Parathyroid adenoma (tissue), 2 donors: ENCODE measurements around the gene PDZD8.
"Not testable (repeated sequence)": the region's sequence is repeated elsewhere in the genome, so short reads cannot be mapped to it uniquely, and the experiment has no call there.

Source experiments
- H2AFZ ChIP-seq: fragments of 300-600 bp; sonication (generic); one replicate; pipeline ENCODE4 v1.7.0; 2017; ENCODE audit warnings: antibody characterized with exemption, mild to moderate bottlenecking
- H3K27ac ChIP-seq: fragments of 300-600 bp; sonication (generic); one replicate; pipeline ENCODE4 v1.7.0; 2017
- H3K27me3 ChIP-seq: fragments of 300-600 bp; sonication (generic); one replicate; pipeline ENCODE4 v1.7.0; 2017; ENCODE audit warnings: low read length; ENCODE audit not compliant: control insufficient read depth, insufficient read depth
- H3K36me3 ChIP-seq: fragments of 300-600 bp; sonication (generic); one replicate; pipeline ENCODE4 v1.7.0; 2017; ENCODE audit warnings: low read length; ENCODE audit not compliant: control insufficient read depth, insufficient read depth
- H3K4me1 ChIP-seq: fragments of 300-600 bp; sonication (generic); one replicate; pipeline ENCODE4 v1.7.0; 2017; ENCODE audit warnings: control low read depth
- H3K4me2 ChIP-seq: fragments of 300-600 bp; sonication (generic); one replicate; pipeline ENCODE4 v1.7.0; 2017; ENCODE audit warnings: low read length
- H3K4me3 ChIP-seq: fragments of 300-600 bp; sonication (generic); one replicate; pipeline ENCODE4 v1.7.0; 2017; ENCODE audit warnings: low read depth, low read length
- H3K79me2 ChIP-seq: fragments of 300-600 bp; sonication (generic); one replicate; pipeline ENCODE4 v1.7.0; 2017; ENCODE audit warnings: control low read depth
- H3K9ac ChIP-seq: fragments of 300-600 bp; sonication (generic); one replicate; pipeline ENCODE4 v1.7.0; 2017; ENCODE audit warnings: mild to moderate bottlenecking
- H3K9me3 ChIP-seq: fragments of 300-600 bp; sonication (generic); one replicate; pipeline ENCODE4 v1.7.0; 2017; ENCODE audit warnings: low read length; ENCODE audit not compliant: control insufficient read depth
- TF ChIP-seq, protein P1 (sequence below): fragments of 300-600 bp; sonication (generic); IDR thresholded peaks from one replicate; pipeline ENCODE4 v1.7.0; 2017; ENCODE audit warnings: antibody characterized with exemption, mild to moderate bottlenecking
- donor health status: primary hyperparathyroidism.

The PDZD8 gene

DNA sequence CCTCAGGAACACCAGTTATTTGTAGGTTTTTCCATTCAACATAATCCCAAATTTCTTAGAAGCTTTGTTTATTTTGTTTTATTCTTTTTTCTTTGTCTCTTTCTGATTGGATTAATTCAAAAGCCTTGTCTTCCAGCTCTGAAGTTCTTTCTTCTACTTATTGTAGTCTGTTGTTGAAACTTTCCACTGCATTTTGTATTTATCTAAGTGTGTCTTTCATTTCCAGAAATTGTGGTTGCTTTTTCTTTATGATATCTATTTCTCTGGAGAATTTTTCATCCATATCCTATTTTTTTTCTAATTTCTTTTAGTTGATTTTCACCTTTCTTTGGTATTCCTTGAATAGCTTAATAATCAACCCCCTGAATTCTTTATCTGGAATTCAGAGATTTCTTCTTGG is 75.8 kb downstream of the PDZD8 start:
- H3K4me1 ChIP-seq = no peaks in the 10 kb centered on the region
- no peaks in the 10 kb centered on the region for H3K27me3 ChIP-seq
- H3K4me3 ChIP-seq = no peak overlapping the region
- TF ChIP-seq, protein P1, sequence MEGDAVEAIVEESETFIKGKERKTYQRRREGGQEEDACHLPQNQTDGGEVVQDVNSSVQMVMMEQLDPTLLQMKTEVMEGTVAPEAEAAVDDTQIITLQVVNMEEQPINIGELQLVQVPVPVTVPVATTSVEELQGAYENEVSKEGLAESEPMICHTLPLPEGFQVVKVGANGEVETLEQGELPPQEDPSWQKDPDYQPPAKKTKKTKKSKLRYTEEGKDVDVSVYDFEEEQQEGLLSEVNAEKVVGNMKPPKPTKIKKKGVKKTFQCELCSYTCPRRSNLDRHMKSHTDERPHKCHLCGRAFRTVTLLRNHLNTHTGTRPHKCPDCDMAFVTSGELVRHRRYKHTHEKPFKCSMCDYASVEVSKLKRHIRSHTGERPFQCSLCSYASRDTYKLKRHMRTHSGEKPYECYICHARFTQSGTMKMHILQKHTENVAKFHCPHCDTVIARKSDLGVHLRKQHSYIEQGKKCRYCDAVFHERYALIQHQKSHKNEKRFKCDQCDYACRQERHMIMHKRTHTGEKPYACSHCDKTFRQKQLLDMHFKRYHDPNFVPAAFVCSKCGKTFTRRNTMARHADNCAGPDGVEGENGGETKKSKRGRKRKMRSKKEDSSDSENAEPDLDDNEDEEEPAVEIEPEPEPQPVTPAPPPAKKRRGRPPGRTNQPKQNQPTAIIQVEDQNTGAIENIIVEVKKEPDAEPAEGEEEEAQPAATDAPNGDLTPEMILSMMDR = no peak
- H3K9me3 ChIP-seq = no peaks in the 10 kb centered on the region
- H3K4me2 ChIP-seq = no peak overlapping the region
- H3K36me3 ChIP-seq = no peaks in the 10 kb centered on the region
- no peak overlapping the region for H3K9ac ChIP-seq
- H3K79me2 ChIP-seq = peaks cover 24% of the 10 kb centered on the region
- no peak overlapping the region for H3K27ac ChIP-seq
- H2AFZ ChIP-seq = no peak overlapping the region

DNA sequence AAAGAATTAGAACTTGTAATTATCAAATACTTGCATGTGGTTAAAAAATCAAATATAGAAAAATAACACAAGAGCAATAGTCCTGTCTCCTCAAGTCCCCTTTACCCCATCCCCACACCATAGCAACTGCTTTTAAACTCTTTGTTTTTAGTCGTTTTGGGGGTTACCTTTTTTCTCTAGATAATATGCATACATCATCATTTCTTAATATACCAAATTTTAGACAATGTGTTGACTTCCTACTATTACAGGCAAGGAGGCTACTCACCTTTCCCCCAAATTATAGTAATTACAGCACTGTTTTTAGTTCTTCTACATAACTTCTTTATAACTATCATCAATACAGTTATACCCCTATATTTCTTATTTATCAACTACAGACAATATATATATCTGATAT is 77.0 kb downstream of the PDZD8 start:
- Histone ChIP-seq H3K4me1 (no peaks in the 10 kb centered on the region), H3K79me2 (peaks cover 14% of the 10 kb centered on the region), H2AFZ (no peak overlapping the region), H3K4me2 (no peak overlapping the region), H3K9ac (no peak overlapping the region), H3K27me3 (no peaks in the 10 kb centered on the region), H3K36me3 (no peaks in the 10 kb centered on the region), H3K4me3 (no peak overlapping the region), H3K9me3 (no peaks in the 10 kb centered on the region), H3K27ac (no peak overlapping the region)
- TF ChIP-seq, protein P1 = no peak

DNA sequence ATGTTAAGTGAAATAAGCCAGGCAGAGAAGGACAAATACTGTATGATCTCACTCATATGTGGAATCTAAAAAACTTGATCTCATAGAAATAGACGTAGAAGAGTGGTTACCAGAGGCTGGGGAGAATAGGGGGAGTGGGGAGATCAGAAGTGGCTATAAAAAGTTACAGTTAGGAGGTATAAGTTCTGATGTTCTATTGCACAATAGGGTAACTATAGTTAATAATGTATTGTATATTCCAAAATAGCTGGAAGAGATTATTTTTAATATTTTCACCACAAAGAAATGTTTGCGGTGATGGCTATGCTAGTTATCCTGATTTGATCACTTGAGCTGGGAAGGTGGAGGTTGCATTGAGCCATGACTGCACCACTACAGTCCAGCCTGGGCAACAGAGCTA is 80.5 kb downstream of the PDZD8 start:
- Histone ChIP-seq H3K4me2 (no peak overlapping the region), H3K27ac (no peak overlapping the region), H3K4me3 (no peak overlapping the region), H2AFZ (no peak overlapping the region), H3K9me3 (no peaks in the 10 kb centered on the region), H3K79me2 (peaks cover 10% of the 10 kb centered on the region), H3K36me3 (no peaks in the 10 kb centered on the region), H3K4me1 (no peaks in the 10 kb centered on the region), H3K27me3 (no peaks in the 10 kb centered on the region), H3K9ac (no peak overlapping the region)
- TF ChIP-seq, protein P1 = no peak

DNA sequence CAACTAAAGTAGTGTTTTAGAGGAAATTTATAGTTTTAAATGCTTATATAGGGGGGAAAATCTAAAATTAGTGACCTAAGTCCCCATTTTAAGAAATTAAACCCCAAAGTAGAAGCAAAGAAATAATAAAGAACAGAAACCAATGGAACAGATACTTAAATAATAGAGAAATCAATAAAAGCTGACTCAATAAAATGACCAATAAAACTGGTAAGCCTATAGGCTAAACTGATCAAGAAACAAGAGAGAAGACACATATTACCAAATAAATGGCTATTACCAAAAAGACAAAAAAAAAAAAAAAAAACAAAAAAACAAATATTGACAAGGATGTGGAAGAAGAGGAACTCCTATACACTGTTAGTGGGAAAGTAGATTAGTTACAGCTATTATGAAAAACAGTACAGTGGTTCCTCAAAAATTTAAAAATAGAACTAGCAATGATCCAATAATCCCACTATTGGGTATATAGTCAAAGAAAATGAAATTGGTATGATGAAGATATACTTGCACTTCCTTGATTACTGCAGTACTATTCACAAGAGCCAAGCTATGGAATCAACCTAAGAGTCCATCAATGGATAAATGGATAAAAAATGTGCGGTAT is 81.1 kb downstream of the PDZD8 start:
- Histone ChIP-seq H3K4me3 (no peak overlapping the region), H2AFZ (no peak overlapping the region), H3K36me3 (no peaks in the 10 kb centered on the region)

DNA sequence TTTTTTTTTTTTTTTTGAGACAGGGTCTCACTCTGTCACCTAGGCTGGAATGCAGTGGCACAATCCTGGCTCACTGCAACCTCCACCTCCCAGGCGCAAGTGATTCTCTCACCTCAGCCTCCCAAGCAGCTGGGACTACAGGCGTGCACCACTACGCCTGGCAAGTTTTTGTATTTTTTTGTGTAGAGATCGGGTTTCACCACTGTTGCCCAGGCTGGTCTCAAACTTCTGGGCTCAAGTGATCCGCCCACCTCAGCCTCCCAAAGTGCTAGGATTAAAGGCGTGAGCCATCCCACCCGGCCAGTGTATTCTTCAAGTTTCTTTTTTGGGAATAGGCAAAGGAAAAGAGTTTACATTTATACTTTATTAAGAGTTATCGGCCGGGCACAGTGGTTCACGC is 84.4 kb downstream of the PDZD8 start:
- not testable (repeated sequence) for H3K36me3 ChIP-seq, H3K27ac ChIP-seq, H3K79me2 ChIP-seq, H3K9me3 ChIP-seq, H3K4me3 ChIP-seq, H3K4me1 ChIP-seq, H3K4me2 ChIP-seq, H2AFZ ChIP-seq, H3K27me3 ChIP-seq, H3K9ac ChIP-seq

More for the DNA sequence above, 81.1 kb downstream of the PDZD8 start:
- Histone ChIP-seq H3K9me3 (no peaks in the 10 kb centered on the region), H3K27me3 (no peaks in the 10 kb centered on the region), H3K79me2 (peaks cover 9% of the 10 kb centered on the region), H3K27ac (no peak overlapping the region), H3K4me2 (no peak overlapping the region), H3K9ac (no peak overlapping the region), H3K4me1 (no peaks in the 10 kb centered on the region)
- TF ChIP-seq, protein P1 = no peak
